Subcutaneous abdominal adipose tissue (tissue), 5 donors: Measurements from ENCODE around the gene PLXDC2.

Experiments
- H3K27ac ChIP-seq: one replicate; pipeline ENCODE4 v1.7.0; 2013; ENCODE audit warnings: low read depth, mild to moderate bottlenecking, inconsistent platforms, low read length, moderate library complexity
- H3K27me3 ChIP-seq, 5 donors: one replicate each; pipeline ENCODE4 v1.7.0; 2013; ENCODE audit warnings: low read length in 5 of 5, inconsistent platforms in 1 of 5; ENCODE audit not compliant: control insufficient read depth in 5 of 5, insufficient read depth in 4 of 5
- H3K36me3 ChIP-seq, 5 donors: one replicate each; pipeline ENCODE4 v1.7.0; 2013; ENCODE audit warnings: low read length in 5 of 5; ENCODE audit not compliant: control insufficient read depth in 5 of 5, insufficient read depth in 5 of 5
- H3K4me1 ChIP-seq, 5 donors: one replicate each; pipeline ENCODE4 v1.7.0; 2013; ENCODE audit warnings: low read length in 5 of 5, mild to moderate bottlenecking in 3 of 5, moderate library complexity in 1 of 5; ENCODE audit not compliant: control insufficient read depth in 5 of 5, insufficient read depth in 5 of 5
- H3K4me3 ChIP-seq, 5 donors: one replicate each; pipeline ENCODE4 v1.7.0; 2013; ENCODE audit warnings: low read length in 5 of 5, low read depth in 1 of 5
- H3K9ac ChIP-seq, 5 donors: one replicate each; pipeline ENCODE4 v1.7.0; 2013; ENCODE audit warnings: low read length in 5 of 5, mild to moderate bottlenecking in 4 of 5, moderate library complexity in 3 of 5
- H3K9me3 ChIP-seq, 5 donors: one replicate each; pipeline ENCODE4 v1.7.0; 2013; ENCODE audit warnings: low read length in 5 of 5; ENCODE audit not compliant: control insufficient read depth in 5 of 5
- donor health status: healthy.
- donor health status: healthy.
- donor health status: healthy.
- donor health status: healthy.
- donor health status: healthy.

Gene PLXDC2

DNA sequence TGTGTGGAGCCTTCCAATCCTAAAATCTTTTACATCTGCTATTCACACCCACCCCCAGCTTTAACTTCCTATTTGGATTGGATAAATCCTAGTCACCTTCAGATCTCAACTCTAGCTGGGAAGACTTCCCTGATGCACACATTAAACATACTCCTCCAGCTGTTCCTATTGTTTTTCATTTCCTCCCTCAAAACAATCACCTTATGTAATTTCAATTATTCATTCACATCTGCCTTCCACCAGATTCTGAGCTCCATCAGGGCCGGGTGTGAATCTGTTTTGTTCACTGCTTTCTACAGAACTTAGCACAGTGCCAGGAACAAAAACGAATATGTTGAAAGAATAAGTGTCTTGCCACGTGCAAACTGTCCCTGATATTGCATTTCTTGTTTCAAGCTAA lies 497.4 kb downstream of the PLXDC2 start:
- Histone ChIP-seq H3K36me3 (no peaks in the 10 kb centered on the region), H3K9ac (no peak overlapping the region), H3K4me3 (no peak overlapping the region), H3K4me1 (peaks cover 0 to 9% (median 0%) of the 10 kb centered on the region in 5 donors), H3K27me3 (no peaks in the 10 kb centered on the region), H3K27ac (no peak overlapping the region), H3K9me3 (peaks cover 0 to 8% (median 0%) of the 10 kb centered on the region in 5 donors)

GRCh38 chr10:20314431-20314830 lies 498.2 kb downstream of the PLXDC2 start:
- no peak overlapping the region for H3K9ac ChIP-seq
- peaks cover 0 to 8% (median 0%) of the 10 kb centered on the region in 5 donors for H3K9me3 ChIP-seq
- no peaks in the 10 kb centered on the region for H3K27me3 ChIP-seq
- no peak overlapping the region for H3K4me3 ChIP-seq
- H3K4me1 ChIP-seq: peaks cover 0 to 9% (median 0%) of the 10 kb centered on the region in 5 donors
- H3K36me3 ChIP-seq: no peaks in the 10 kb centered on the region
- no peak overlapping the region for H3K27ac ChIP-seq

DNA sequence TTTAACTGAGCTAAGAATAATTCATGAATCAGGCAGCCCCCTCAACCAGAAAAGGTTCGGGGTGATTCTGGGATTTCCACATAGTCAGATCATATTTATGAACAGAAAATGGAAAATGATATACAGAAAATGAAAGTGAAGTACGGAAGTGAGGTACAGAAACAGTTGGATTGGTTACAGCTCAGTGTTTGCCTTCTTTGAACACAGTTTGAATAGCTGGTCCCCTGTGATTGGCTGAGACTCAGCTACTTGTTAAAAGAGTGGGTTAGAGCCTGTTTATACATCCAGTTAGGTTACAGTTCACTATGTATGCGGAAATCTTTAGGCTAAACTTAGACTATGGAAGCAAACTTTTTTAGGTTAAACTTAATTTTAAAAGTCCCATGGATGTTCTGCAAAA lies 511.7 kb downstream of the PLXDC2 start:
- H3K27me3 ChIP-seq: no peaks in the 10 kb centered on the region
- H3K9me3 ChIP-seq: peaks cover 0 to 5% (median 4%) of the 10 kb centered on the region in 5 donors
- H3K9ac ChIP-seq: no peak overlapping the region
- no peak overlapping the region for H3K27ac ChIP-seq
- no peaks in the 10 kb centered on the region for H3K4me1 ChIP-seq
- no peaks in the 10 kb centered on the region for H3K36me3 ChIP-seq
- no peak overlapping the region for H3K4me3 ChIP-seq

GRCh38 chr10:20330246-20330645 lies 514.0 kb downstream of the PLXDC2 start:
- H3K9ac ChIP-seq: no peak overlapping the region
- H3K4me3 ChIP-seq: no peak overlapping the region
- no peaks in the 10 kb centered on the region for H3K36me3 ChIP-seq
- H3K9me3 ChIP-seq: peaks cover 0 to 11% (median 5%) of the 10 kb centered on the region in 5 donors
- no peaks in the 10 kb centered on the region for H3K27me3 ChIP-seq
- no peak overlapping the region for H3K27ac ChIP-seq
- H3K4me1 ChIP-seq: no peaks in the 10 kb centered on the region

DNA sequence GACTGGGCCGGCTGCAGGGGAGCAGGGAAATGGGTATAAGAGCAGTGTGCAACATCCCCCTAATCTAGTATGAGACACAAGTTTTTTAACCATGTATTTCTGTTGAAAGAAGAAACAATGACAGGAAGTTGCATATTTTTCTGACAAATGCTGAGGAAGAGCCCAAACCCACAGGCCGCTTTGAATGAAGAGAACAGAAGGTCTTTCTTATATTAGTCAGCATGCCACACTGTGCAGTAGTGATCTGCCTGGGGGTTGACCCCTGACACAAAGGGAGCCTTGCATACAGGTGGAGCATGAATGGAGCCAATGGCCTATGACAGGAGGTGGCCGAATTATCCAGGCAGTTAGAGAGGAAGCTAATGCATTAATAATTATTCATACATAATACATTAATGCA lies 518.3 kb downstream of the PLXDC2 start:
- H3K4me3 ChIP-seq: no peak overlapping the region
- H3K9me3 ChIP-seq: peaks cover 0 to 7% (median 0%) of the 10 kb centered on the region in 5 donors
- no peaks in the 10 kb centered on the region for H3K4me1 ChIP-seq
- no peak overlapping the region for H3K9ac ChIP-seq
- no peaks in the 10 kb centered on the region for H3K27me3 ChIP-seq
- no peak overlapping the region for H3K27ac ChIP-seq
- no peaks in the 10 kb centered on the region for H3K36me3 ChIP-seq
